GM18526 (cell line): ENCODE results near the gene CAMTA1.

Experiments
- POLR2A ChIP-seq: IDR thresholded peaks from 3 replicates; pipeline ENCODE4 v1.6.1; 2011; ENCODE audit not compliant: insufficient read length; ENCODE audit errors: extremely low read depth

Gene CAMTA1

GRCh38 chr1:7529917-7530316 is 744.7 kb downstream of the CAMTA1 start:
- no peak for TF ChIP-seq POLR2A

GRCh38 chr1:7531562-7532340 is 746.5 kb downstream of the CAMTA1 start:
- TF ChIP-seq POLR2A, result no peak

- no peak for TF ChIP-seq POLR2A
Observed at GRCh38 chr1:7533006-7533405, 747.8 kb downstream of the CAMTA1 start.

- no peak for TF ChIP-seq POLR2A
Observed at GRCh38 chr1:7534061-7534825, 749.0 kb downstream of the CAMTA1 start.

- no peak for TF ChIP-seq POLR2A
Observed at GRCh38 chr1:7535016-7535415, 749.8 kb downstream of the CAMTA1 start.

- TF ChIP-seq POLR2A, result no peak
Observed at GRCh38 chr1:7535934-7536878, 751.0 kb downstream of the CAMTA1 start.

- no peak for TF ChIP-seq POLR2A
Observed at GRCh38 chr1:7536891-7537591, 751.8 kb downstream of the CAMTA1 start.

GRCh38 chr1:7538033-7538432 is 752.8 kb downstream of the CAMTA1 start:
- TF ChIP-seq POLR2A, result no peak

GRCh38 chr1:7538849-7539768 is 753.9 kb downstream of the CAMTA1 start:
- TF ChIP-seq POLR2A, result no peak

- no peak for TF ChIP-seq POLR2A
Observed at GRCh38 chr1:7539769-7540175, 754.5 kb downstream of the CAMTA1 start.

- no peak for TF ChIP-seq POLR2A
Observed at GRCh38 chr1:7540816-7541215, 755.6 kb downstream of the CAMTA1 start.

GRCh38 chr1:7541629-7542028 is 756.4 kb downstream of the CAMTA1 start:
- TF ChIP-seq POLR2A, result no peak

- no peak for TF ChIP-seq POLR2A
Observed at GRCh38 chr1:7543718-7544090, 758.5 kb downstream of the CAMTA1 start.
